Endodermal cell (in vitro differentiated cells): ENCODE results near the gene OBSCN. TPM values are rescaled to one million over a fixed set of nuclear protein-coding genes. Genes with fewer than 3 reads are reported as not detected.

Experiments
- DNase-seq: peaks from one replicate; pipeline ENCODE4 v3.0.0-alpha.2; 2017
- H3K27ac ChIP-seq: 2 replicates; pipeline ENCODE4 v1.5.1; 2013; ENCODE audit warnings: mild to moderate bottlenecking, low read depth, low read length, moderate library complexity
- H3K27me3 ChIP-seq: 2 replicates; pipeline ENCODE4 v1.6.1; 2013; ENCODE audit warnings: mild to moderate bottlenecking, low read length, moderate library complexity; ENCODE audit not compliant: insufficient read depth, control insufficient read depth, poor library complexity, severe bottlenecking
- H3K36me3 ChIP-seq: 2 replicates; pipeline ENCODE4 v1.7.0; 2013; ENCODE audit warnings: mild to moderate bottlenecking, low read length, moderate library complexity; ENCODE audit not compliant: control insufficient read depth, insufficient read depth
- H3K4me1 ChIP-seq: one replicate; pipeline ENCODE4 v1.7.0; 2013; ENCODE audit warnings: low read length; ENCODE audit not compliant: control insufficient read depth, insufficient read depth
- H3K4me3 ChIP-seq: 2 replicates; pipeline ENCODE4 v1.5.1; 2013; ENCODE audit warnings: mild to moderate bottlenecking, low read length, moderate library complexity
- H3K9ac ChIP-seq: 2 replicates; pipeline ENCODE4 v1.6.1; 2013; ENCODE audit warnings: mild to moderate bottlenecking, low read length, moderate library complexity; ENCODE audit not compliant: poor library complexity, severe bottlenecking; ENCODE audit errors: extremely low read depth
- H3K9me3 ChIP-seq: 2 replicates; pipeline ENCODE4 v1.6.1; 2013; ENCODE audit warnings: mild to moderate bottlenecking, low read length, moderate library complexity; ENCODE audit not compliant: control insufficient read depth
- H3K27ac Mint-ChIP-seq: 2 replicates; pipeline ENCODE4 v1.8.0; 2020; ENCODE audit warnings: mixed read lengths
- H3K27me3 Mint-ChIP-seq: 2 replicates; pipeline ENCODE4 v1.8.0; 2021; ENCODE audit warnings: mild to moderate bottlenecking, mixed read lengths; ENCODE audit not compliant: insufficient read depth
- H3K36me3 Mint-ChIP-seq: 2 replicates; pipeline ENCODE4 v1.8.0; 2020; ENCODE audit warnings: low read depth, mixed read lengths
- H3K4me1 Mint-ChIP-seq: 2 replicates; pipeline ENCODE4 v1.8.0; 2020; ENCODE audit warnings: mixed read lengths
- H3K4me3 Mint-ChIP-seq: 2 replicates; pipeline ENCODE4 v1.8.0; 2020; ENCODE audit warnings: mild to moderate bottlenecking, moderate library complexity, mixed read lengths
- H3K9me3 Mint-ChIP-seq: 2 replicates; pipeline ENCODE4 v1.8.0; 2020; ENCODE audit warnings: mild to moderate bottlenecking, mixed read lengths
- WGBS, 2 experiments: methylation state at CpG; one replicate each; pipeline versions ENCODE4 v1.1.5 to v1.1.7; 2013; ENCODE audit warnings: missing lambda C conversion rate in 2 of 2, mixed read lengths in 1 of 2; ENCODE audit not compliant: insufficient coverage in 1 of 2, insufficient read length in 1 of 2; 5-methylcytosine and 5-hydroxymethylcytosine counted together
- total RNA-seq, 2 donors: library from RNA; stranded (reverse); fragmentation: NEBNext Ultra II Directional in 1 of 2; extraction: Animal tissue kit (Norgen Biotek cat#: 25700) in 1 of 2; gene quantifications; 2 replicates in 1 of 2; 3 replicates in 1 of 2; pipeline ENCODE4 v1.2.1, GENCODE V29; 2021
- TF ChIP-seq, protein P1 (sequence below): fragments of 200-600 bp; sonication (generic); conservative IDR thresholded peaks from 2 replicates; pipeline ENCODE4 v1.5.0; 2021; ENCODE audit warnings: antibody characterized with exemption, mild to moderate bottlenecking

OBSCN gene
- total RNA-seq, 2 donors from 2014 or later: 53.7 to 68.9 TPM

- peaks cover 80% of the 10 kb centered on the region for H3K36me3 Mint-ChIP-seq
Measured at GRCh38 chr1:228293393-228293792, 85.5 kb downstream of the OBSCN start.

DNA sequence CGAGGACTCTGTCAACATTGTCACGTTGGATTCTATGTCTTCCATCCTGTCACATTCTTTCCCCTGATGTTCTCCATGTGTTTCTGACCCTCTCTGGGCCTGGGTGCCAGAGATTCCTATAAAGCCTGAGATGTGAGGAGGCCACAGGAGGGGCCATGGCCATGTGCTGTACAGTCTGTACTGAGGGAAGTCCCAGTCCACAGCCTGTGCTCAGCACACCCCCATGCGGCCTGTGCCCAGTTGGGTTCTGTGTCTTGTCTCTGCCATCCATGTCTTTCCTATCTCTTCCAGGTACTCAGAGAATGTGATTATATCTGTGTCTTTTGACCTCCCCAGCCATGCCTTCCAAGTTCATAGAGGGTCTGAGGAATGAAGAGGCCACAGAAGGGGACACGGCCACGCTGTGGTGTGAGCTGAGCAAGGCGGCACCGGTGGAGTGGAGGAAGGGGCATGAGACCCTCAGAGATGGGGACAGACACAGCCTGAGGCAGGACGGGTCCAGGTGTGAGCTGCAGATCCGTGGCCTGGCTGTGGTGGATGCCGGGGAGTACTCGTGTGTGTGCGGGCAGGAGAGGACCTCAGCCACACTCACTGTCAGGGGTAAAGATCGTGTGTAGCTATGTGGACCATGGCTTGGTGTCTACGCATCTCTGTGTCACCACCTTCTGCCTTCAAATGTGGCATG is 86.1 kb downstream of the OBSCN start:
- Histone ChIP-seq H3K9ac (no peak overlapping the region), H3K36me3 (peaks cover 24% of the 10 kb centered on the region), H3K4me1 (no peaks in the 10 kb centered on the region), H3K27ac (no peak overlapping the region), H3K27me3 (no peaks in the 10 kb centered on the region), H3K9me3 (peaks cover 28% of the 10 kb centered on the region), H3K4me3 (no peak overlapping the region)
- WGBS, 2 experiments: 91 to 93% methylated on average over 11 to 14 of the region's 14 CpGs
- Mint-ChIP-seq H3K27me3 (no peaks in the 10 kb centered on the region), H3K4me1 (no peaks in the 10 kb centered on the region), H3K36me3 (peaks cover 80% of the 10 kb centered on the region), H3K27ac (no peak overlapping the region), H3K9me3 (peaks cover 30% of the 10 kb centered on the region), H3K4me3 (no peak overlapping the region)
- TF ChIP-seq, protein P1, sequence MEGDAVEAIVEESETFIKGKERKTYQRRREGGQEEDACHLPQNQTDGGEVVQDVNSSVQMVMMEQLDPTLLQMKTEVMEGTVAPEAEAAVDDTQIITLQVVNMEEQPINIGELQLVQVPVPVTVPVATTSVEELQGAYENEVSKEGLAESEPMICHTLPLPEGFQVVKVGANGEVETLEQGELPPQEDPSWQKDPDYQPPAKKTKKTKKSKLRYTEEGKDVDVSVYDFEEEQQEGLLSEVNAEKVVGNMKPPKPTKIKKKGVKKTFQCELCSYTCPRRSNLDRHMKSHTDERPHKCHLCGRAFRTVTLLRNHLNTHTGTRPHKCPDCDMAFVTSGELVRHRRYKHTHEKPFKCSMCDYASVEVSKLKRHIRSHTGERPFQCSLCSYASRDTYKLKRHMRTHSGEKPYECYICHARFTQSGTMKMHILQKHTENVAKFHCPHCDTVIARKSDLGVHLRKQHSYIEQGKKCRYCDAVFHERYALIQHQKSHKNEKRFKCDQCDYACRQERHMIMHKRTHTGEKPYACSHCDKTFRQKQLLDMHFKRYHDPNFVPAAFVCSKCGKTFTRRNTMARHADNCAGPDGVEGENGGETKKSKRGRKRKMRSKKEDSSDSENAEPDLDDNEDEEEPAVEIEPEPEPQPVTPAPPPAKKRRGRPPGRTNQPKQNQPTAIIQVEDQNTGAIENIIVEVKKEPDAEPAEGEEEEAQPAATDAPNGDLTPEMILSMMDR: no peak
- DNase-seq: no peak

More at GRCh38 chr1:228293393-228293792, 85.5 kb downstream of the OBSCN start:
- no peak overlapping the region for H3K9ac ChIP-seq
- H3K36me3 ChIP-seq: peaks cover 18% of the 10 kb centered on the region
- H3K9me3 ChIP-seq: peaks cover 23% of the 10 kb centered on the region
- Mint-ChIP-seq H3K4me3 (no peak overlapping the region), H3K27ac (no peak overlapping the region), H3K9me3 (peaks cover 24% of the 10 kb centered on the region), H3K4me1 (no peaks in the 10 kb centered on the region), H3K27me3 (no peaks in the 10 kb centered on the region)
- H3K4me3 ChIP-seq: no peak overlapping the region
- no peak overlapping the region for H3K27ac ChIP-seq
- no peaks in the 10 kb centered on the region for H3K27me3 ChIP-seq
- TF ChIP-seq, protein P1: no peak
- H3K4me1 ChIP-seq: no peaks in the 10 kb centered on the region
- DNase-seq: no peak
- WGBS, 2 experiments: 94 to 97% methylated on average over 14 to 15 of the region's 15 CpGs

DNA sequence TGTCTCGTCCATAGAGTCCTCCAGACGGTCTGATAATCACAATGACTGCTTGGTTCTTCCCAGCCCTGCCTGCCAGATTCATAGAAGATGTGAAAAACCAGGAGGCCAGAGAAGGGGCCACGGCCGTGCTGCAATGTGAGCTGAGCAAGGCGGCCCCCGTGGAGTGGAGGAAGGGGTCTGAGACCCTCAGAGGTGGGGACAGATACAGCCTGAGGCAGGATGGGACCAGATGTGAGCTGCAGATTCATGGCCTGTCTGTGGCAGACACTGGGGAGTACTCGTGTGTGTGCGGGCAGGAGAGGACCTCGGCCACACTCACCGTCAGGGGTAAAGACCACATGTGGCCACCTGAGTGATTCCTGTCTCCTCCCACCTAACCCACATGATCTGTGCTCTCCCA is 86.9 kb downstream of the OBSCN start:
- Mint-ChIP-seq H3K36me3 (peaks cover 86% of the 10 kb centered on the region), H3K4me1 (no peaks in the 10 kb centered on the region), H3K27me3 (no peaks in the 10 kb centered on the region), H3K4me3 (no peak overlapping the region), H3K27ac (no peak overlapping the region), H3K9me3 (peaks cover 37% of the 10 kb centered on the region)
- peaks cover 36% of the 10 kb centered on the region for H3K9me3 ChIP-seq
- no peak for DNase-seq
- no peaks in the 10 kb centered on the region for H3K27me3 ChIP-seq
- TF ChIP-seq, protein P1: no peak
- H3K27ac ChIP-seq: no peak overlapping the region
- no peak overlapping the region for H3K4me3 ChIP-seq
- no peaks in the 10 kb centered on the region for H3K4me1 ChIP-seq
- WGBS, 2 experiments: 93 to 98% methylated on average over 8 to 10 of the region's 10 CpGs
- no peak overlapping the region for H3K9ac ChIP-seq
- peaks cover 31% of the 10 kb centered on the region for H3K36me3 ChIP-seq
